Renal cortex interstitium (tissue), 15 donors: ENCODE results near the gene RBSN. TPM values are rescaled to one million over a fixed set of nuclear protein-coding genes. Genes with fewer than 3 reads are reported as not detected.
"Not testable (repeated sequence)": the region's sequence is repeated elsewhere in the genome, so short reads cannot be mapped to it uniquely, and the experiment has no call there.

Experiments used
- DNase-seq, 11 donors: peaks; one replicate each; pipeline ENCODE4 v3.0.0-alpha.2; 2013; ENCODE audit warnings: low read depth in 9 of 11, low spot score in 4 of 11; ENCODE audit errors: extremely low read depth in 1 of 11
- long read RNA-seq, 16 experiments: transcript quantifications; one replicate each; lab custom pipeline, GENCODE V29; 2026
- polyA plus RNA-seq, 3 donors: library from polyadenylated mRNA; unstranded; fragments of 120-200 nt; gene quantifications; one replicate each; pipeline ENCODE4 v1.2.1, GENCODE V29; 2013; ENCODE audit not compliant: insufficient read length in 3 of 3

RBSN gene
- 10 to 100 TPM; 23.5 to 28.8 (median 25.7) TPM for polyA plus RNA-seq
- long read RNA-seq, donor 1, partial matches to known transcripts: 0 of 2 reads
- long read RNA-seq, donor 1, other reads (novel, unspliced or antisense): 0 of 2 reads
- long read RNA-seq, donor 2, partial matches to known transcripts: 0 of 1 reads
- long read RNA-seq, donor 2, other reads (novel, unspliced or antisense): 0 of 1 reads
- long read RNA-seq, donor 3, partial matches to known transcripts: 0 of 2 reads
- long read RNA-seq, donor 3, other reads (novel, unspliced or antisense): 0 of 2 reads
- long read RNA-seq, donor 4, partial matches to known transcripts: 0 of 1 reads
- long read RNA-seq, donor 4, other reads (novel, unspliced or antisense): 0 of 1 reads
- long read RNA-seq, donor 5: 0 reads
- long read RNA-seq, donor 6: 0 reads
- long read RNA-seq, donor 7, partial matches to known transcripts: 0 of 2 reads
- long read RNA-seq, donor 7, other reads (novel, unspliced or antisense): 0 of 2 reads
- long read RNA-seq, donor 8, partial matches to known transcripts: 0 of 1 reads
- long read RNA-seq, donor 8, other reads (novel, unspliced or antisense): 0 of 1 reads
- long read RNA-seq, donor 9: 0 reads
- long read RNA-seq, donor 10: 0 reads
- long read RNA-seq, donor 11, partial matches to known transcripts: 5 of 6 reads
- long read RNA-seq, donor 11, other reads (novel, unspliced or antisense): 0 of 6 reads
- long read RNA-seq, donor 12: 0 reads
- long read RNA-seq, donor 13: 0 reads
- long read RNA-seq, donor 14: 0 reads
- long read RNA-seq, donor 15, full-length matches to known transcripts: 1 of 1 reads
- long read RNA-seq, donor 15, partial matches to known transcripts: 0 of 1 reads
- long read RNA-seq, donor 15, other reads (novel, unspliced or antisense): 0 of 1 reads
- long read RNA-seq, donor 16, full-length matches to known transcripts: 4 of 11 reads
- long read RNA-seq, donor 16, partial matches to known transcripts: 7 of 11 reads
- long read RNA-seq, donor 16, other reads (novel, unspliced or antisense): 0 of 11 reads

GRCh38 chr3:15098503-15099363, at the start of gene RBSN:
RBSN (minus strand) TSS chr3:15099148; CDS start chr3:15096120, 3,028 bp downstream.
- peak; percentile 81 to 96 (median 91) for DNase-seq

GRCh38 chr3:15148614-15149013, 49.7 kb upstream of the RBSN start:
- peak in 1 of 11 donors; percentile 28 for DNase-seq

GRCh38 chr3:15136885-15137284, 37.9 kb upstream of the RBSN start:
- DNase-seq: not testable (repeated sequence)

- not testable (repeated sequence) for DNase-seq
Observed at GRCh38 chr3:15134968-15135367, 36.0 kb upstream of the RBSN start.

- DNase-seq: not testable (repeated sequence)
Observed at GRCh38 chr3:15128403-15128802, 29.5 kb upstream of the RBSN start.

- DNase-seq: not testable (repeated sequence)
Observed at GRCh38 chr3:15126975-15127374, 28.0 kb upstream of the RBSN start.

GRCh38 chr3:15122398-15122797, 23.4 kb upstream of the RBSN start:
- no peak for DNase-seq

GRCh38 chr3:15121936-15122335, 23.0 kb upstream of the RBSN start:
- no peak for DNase-seq

GRCh38 chr3:15120986-15121385, 22.0 kb upstream of the RBSN start:
- DNase-seq: no peak

GRCh38 chr3:15117011-15117410, 18.1 kb upstream of the RBSN start:
- no peak for DNase-seq

- DNase-seq: no peak
Observed at GRCh38 chr3:15116032-15116669, 17.2 kb upstream of the RBSN start.

GRCh38 chr3:15114466-15115358, 15.8 kb upstream of the RBSN start:
- DNase-seq: no peak

- DNase-seq: no peak
Observed at GRCh38 chr3:15113884-15114283, 14.9 kb upstream of the RBSN start.

GRCh38 chr3:15113471-15113870, 14.5 kb upstream of the RBSN start:
- no peak for DNase-seq

GRCh38 chr3:15112011-15112410, 13.1 kb upstream of the RBSN start:
- no peak for DNase-seq

- DNase-seq: no peak
Observed at GRCh38 chr3:15110206-15110605, 11.3 kb upstream of the RBSN start.

GRCh38 chr3:15108869-15109268, 9.9 kb upstream of the RBSN start:
- DNase-seq: no peak
